K562 (cell line): Measurements from ENCODE around the gene EGLN3.

Experiments used
- ARNT ChIP-seq, 2 experiments: fragments of 450-650 bp; IDR thresholded peaks; 2 replicates each; pipeline ENCODE4 v1.6.1; 2016; ENCODE audit warnings: mild to moderate bottlenecking in 1 of 2
- CBFB ChIP-seq: sonication (generic); formaldehyde crosslinking; IDR thresholded peaks from 2 replicates; pipeline ENCODE4 v1.4.0; 2020; ENCODE audit warnings: mild to moderate bottlenecking, missing genetic modification reagents
- EZH2 ChIP-seq: IDR thresholded peaks from 2 replicates; pipeline ENCODE4 v1.6.1; 2012; ENCODE audit warnings: low read depth, mild to moderate bottlenecking, inconsistent platforms, low read length, borderline replicate concordance
- GABPB1 ChIP-seq: sonication (generic); formaldehyde crosslinking; IDR thresholded peaks from 2 replicates; pipeline ENCODE4 v1.8.0; 2022; ENCODE audit warnings: mild to moderate bottlenecking, missing genetic modification reagents
- KAT8 ChIP-seq: fragments of 450-650 bp; IDR thresholded peaks from 2 replicates; pipeline ENCODE4 v1.6.1; 2016; ENCODE audit warnings: low read depth, mild to moderate bottlenecking
- MAFG ChIP-seq: fragments of 450-650 bp; conservative IDR thresholded peaks from 2 replicates; pipeline ENCODE4 v1.6.1; 2016; ENCODE audit warnings: missing genetic modification characterization, missing compliant biosample characterization
- NFYB ChIP-seq: IDR thresholded peaks from 2 replicates; pipeline ENCODE4 v1.6.1; 2011; ENCODE audit warnings: mild to moderate bottlenecking, moderate library complexity; ENCODE audit not compliant: insufficient read length; ENCODE audit errors: extremely low read depth
- SREBF1 ChIP-seq: fragments of 150-350 bp; IDR thresholded peaks from 2 replicates; pipeline ENCODE4 v1.6.1; 2014; ENCODE audit warnings: antibody characterized with exemption, low read depth, low read length, borderline replicate concordance

DNA sequence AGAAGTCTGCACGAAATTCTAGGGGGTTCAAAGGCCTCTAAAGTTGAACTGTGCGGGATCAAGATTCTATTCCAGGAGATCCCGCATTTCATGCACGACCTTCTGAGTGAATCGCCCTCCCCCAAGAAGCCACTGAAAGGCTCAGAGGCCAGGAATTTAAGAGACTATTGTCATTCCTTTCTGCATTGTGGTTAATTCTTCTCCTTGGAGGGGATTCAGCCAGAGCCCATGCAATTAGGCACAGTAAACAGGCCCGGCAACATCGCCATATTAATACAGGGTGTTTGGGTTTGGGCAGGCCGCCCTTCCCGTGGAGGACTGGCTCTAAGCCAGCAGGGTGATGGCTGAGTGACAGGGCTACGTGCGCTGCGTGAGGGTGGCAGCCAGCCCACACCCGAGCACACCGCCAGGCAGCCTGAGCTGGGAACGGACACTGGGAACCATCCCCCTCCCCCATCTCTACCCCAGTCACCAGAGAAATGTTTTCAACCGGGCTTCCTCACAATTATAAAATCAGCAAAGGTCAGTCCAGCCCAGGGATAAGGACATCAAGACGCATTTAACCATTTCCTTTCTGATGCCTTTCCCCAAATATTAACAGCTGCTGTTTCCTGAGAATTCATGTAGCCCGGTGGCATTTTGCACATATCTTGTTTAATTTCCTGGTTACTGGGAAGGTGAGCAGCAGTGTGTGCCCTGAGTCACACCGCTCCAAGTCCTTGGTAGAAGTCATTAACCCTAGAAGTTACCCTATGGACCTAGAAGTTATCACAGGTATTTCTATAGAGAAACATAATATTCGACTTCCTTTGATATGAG lies 12.5 kb downstream of the EGLN3 start:
- TF ChIP-seq GABPB1 (CRISPR knock-in tag) (no peak), NFYB (no peak), ARNT (IDR thresholded peaks at IDR 0.05) (peak in 1 of 2 experiments; percentile 70; a peak in 1 of 4 replicates), SREBF1 (no peak), KAT8 (no peak), EZH2 (no peak), MAFG (tag) (no peak), CBFB (CRISPR knock-in tag) (no peak)
